Cerebellar nuclear complex (tissue), 1 donor: ENCODE results near the gene XPNPEP1.
"Not testable (repeated sequence)": the region's sequence is repeated elsewhere in the genome, so short reads cannot be mapped to it uniquely, and the experiment has no call there.

Experiments
- DNase-seq, 2 experiments: peaks; one replicate each; lab custom pipeline; 2025; lab: John Stamatoyannopoulos, UW

The XPNPEP1 gene

GRCh38 chr10:109924087-109924486, 776 bp upstream of the XPNPEP1 start:
- no peak for DNase-seq

GRCh38 chr10:109922358-109922975, 844 bp downstream of the XPNPEP1 start:
- DNase-seq: no peak

GRCh38 chr10:109920016-109920415, 3.3 kb downstream of the XPNPEP1 start:
- DNase-seq: no peak

- no peak for DNase-seq
Measured at GRCh38 chr10:109919220-109919619, 4.1 kb downstream of the XPNPEP1 start.

GRCh38 chr10:109918707-109919106, 4.6 kb downstream of the XPNPEP1 start:
- not testable (repeated sequence) for DNase-seq

GRCh38 chr10:109915566-109915965, 7.7 kb downstream of the XPNPEP1 start:
- no peak for DNase-seq

GRCh38 chr10:109914966-109915365, 8.3 kb downstream of the XPNPEP1 start:
- DNase-seq: no peak

- DNase-seq: no peak
Measured at GRCh38 chr10:109913306-109913892, 9.9 kb downstream of the XPNPEP1 start.

GRCh38 chr10:109912335-109913281, 10.7 kb downstream of the XPNPEP1 start:
- DNase-seq: no peak

GRCh38 chr10:109911903-109912302, 11.4 kb downstream of the XPNPEP1 start:
- DNase-seq: no peak

- no peak for DNase-seq
Measured at GRCh38 chr10:109906316-109906715, 17.0 kb downstream of the XPNPEP1 start.

- no peak for DNase-seq
Measured at GRCh38 chr10:109904397-109904796, 18.9 kb downstream of the XPNPEP1 start.

GRCh38 chr10:109902992-109903947, 20.0 kb downstream of the XPNPEP1 start:
- peak; percentile 28 to 77 for DNase-seq

GRCh38 chr10:109899356-109900331, 23.7 kb downstream of the XPNPEP1 start:
- no peak for DNase-seq

- no peak for DNase-seq
Measured at GRCh38 chr10:109898666-109899355, 24.5 kb downstream of the XPNPEP1 start.

GRCh38 chr10:109898007-109898406, 25.3 kb downstream of the XPNPEP1 start:
- DNase-seq: no peak

GRCh38 chr10:109895848-109896247, 27.5 kb downstream of the XPNPEP1 start:
- DNase-seq: no peak

GRCh38 chr10:109895095-109895818, 28.1 kb downstream of the XPNPEP1 start:
- DNase-seq: no peak

GRCh38 chr10:109894516-109894915, 28.8 kb downstream of the XPNPEP1 start:
- peak; percentile 55 to 62 for DNase-seq
